GM19193 (cell line): ENCODE data around the gene DMD.

ENCODE experiments used
- POLR2A ChIP-seq: IDR thresholded peaks from 4 replicates; pipeline ENCODE4 v1.6.1; 2011; ENCODE audit not compliant: insufficient read depth, insufficient read length; ENCODE audit errors: extremely low read depth

The DMD gene

GRCh38 chrX:33126469-33126868 is 84.9 kb downstream of the DMD start:
- TF ChIP-seq POLR2A: no peak

DNA sequence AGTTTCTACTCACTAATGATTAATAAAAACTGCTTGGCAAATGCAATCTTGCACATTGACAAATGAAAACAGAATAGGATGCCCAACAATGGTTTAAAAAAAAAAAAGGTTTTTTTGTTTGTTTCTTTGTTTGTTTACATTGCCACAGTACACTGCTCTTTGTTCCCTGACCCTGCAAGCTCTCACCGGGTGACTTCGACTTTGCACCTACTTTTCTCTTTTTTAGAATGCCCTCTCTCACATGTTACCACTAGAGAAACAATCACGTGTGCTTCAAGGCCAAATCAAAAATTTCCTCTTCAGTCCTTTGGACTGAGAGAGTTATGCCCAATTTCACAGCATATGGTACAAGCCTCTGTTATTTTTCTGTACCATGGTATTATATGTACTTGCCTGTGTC is 101.5 kb downstream of the DMD start:
- TF ChIP-seq POLR2A: no peak

DNA sequence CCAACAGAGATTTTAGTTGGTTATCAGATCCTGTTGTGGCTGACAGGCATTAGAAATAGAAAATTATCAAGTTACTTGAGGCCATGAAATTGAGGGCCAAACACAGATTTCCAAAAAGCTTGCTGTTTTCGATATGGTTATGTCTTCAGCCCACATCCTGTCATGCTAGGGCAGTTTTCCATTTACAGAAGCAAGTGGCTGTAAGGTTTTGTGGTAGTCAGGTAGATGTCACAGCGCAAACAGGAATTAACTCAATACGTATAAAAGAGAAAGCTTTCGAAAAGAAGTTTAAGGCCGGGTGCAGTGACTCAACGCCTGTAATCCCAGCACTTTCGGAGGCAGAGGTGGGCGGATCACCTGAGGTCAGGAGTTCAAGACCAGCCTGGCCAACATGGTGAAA is 104.6 kb downstream of the DMD start:
- no peak for TF ChIP-seq POLR2A

GRCh38 chrX:33095079-33095478 is 116.3 kb downstream of the DMD start:
- TF ChIP-seq POLR2A: no peak

- TF ChIP-seq POLR2A: no peak
These were observed 123.9 kb downstream of the DMD start for GRCh38 chrX:33087411-33087810.

- no peak for TF ChIP-seq POLR2A
These were observed 124.5 kb downstream of the DMD start for GRCh38 chrX:33086886-33087285.

DNA sequence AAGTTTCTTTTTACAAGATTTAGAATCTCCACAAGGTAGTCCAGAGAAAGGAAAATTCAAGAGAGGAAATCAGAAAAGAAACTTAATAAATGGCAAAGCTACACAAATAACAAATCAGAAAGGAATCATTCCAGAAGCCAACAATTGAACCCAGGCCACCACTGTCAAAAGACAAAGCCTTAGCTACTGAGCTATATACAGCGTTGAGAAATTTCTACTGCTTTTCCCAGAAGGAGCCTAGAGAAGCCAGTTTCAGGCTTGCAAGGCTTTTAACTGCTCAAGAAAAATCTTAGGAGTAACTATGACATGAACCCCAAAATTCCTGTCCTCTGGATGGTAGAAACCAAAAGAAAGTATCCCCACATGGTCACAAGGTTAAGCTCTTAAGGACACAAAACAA is 129.0 kb downstream of the DMD start:
- no peak for TF ChIP-seq POLR2A

DNA sequence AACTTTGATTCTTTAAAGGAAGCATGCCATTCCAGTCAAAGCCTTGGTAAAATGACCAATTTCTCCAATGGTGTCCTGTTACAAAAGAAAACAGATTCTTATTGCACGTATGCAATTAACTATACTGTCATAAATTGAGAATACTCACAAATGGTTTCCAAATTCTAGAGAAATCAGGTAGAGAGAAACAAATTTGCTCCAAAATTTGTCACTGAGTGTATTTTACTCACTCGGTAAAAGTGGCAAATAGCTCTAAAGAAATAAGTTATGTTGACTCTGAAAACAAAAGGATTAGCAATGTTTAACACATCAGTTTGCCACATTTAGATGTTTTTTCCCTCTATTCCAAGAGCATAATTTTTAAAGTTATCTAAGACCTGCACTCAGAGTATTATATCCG is 133.1 kb downstream of the DMD start:
- TF ChIP-seq POLR2A: no peak

DNA sequence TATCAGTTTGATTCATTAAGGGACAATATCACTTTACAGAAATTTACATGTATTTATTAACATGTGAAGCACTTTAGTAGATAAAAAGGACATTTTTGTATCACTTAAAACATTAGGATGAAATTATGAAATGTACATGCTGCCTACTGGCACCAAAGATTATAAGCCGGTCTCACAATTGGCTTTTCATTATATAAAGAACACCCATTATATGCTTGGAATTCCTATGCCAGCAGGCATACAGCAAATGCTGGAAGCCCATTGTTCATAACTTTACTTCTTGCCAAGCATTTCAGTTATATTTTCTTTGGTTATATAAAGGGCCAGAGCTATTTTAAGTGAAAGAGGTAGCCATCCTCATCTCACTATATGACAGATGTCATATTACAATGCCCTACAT is 145.9 kb downstream of the DMD start:
- no peak for TF ChIP-seq POLR2A

DNA sequence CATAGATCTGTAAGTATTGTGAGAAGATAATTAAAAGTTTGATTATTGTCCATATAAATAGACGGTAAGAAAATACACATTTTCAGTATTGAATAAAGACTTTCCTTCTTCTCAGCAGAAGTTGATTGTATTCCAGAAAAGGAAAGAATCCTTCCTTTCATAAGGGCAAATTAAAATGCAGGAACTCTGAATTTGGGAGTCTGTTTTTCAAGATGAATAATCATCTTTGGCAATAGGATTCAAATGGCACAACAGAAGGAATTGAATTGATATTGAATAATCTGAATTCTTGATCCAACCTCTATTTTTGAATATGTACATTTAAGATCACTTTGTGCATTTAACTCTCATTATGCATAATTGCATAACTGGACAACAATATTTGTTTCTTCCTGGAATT is 149.3 kb downstream of the DMD start:
- TF ChIP-seq POLR2A: no peak

- no peak for TF ChIP-seq POLR2A
These were observed 158.3 kb downstream of the DMD start for GRCh38 chrX:33053001-33053400.

DNA sequence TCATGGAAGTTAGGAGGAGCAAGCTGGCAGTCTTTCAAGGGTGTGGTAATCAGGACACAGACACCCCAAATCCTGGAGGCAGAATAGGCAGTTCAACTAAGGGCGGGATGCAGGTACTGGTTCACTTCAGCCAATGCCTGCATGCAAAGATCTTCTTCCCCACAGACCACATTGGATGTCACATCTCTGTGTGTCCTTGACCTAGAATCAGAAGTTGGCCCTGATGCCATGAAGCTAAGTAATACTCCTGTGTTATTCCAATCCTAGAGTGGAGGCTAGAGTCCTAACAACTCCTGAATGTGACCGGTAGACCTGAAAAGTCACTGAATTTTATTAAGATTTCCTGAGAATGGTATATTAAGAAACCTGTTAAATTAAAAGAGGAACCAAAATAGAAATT is 165.5 kb downstream of the DMD start:
- TF ChIP-seq POLR2A: no peak

- TF ChIP-seq POLR2A: no peak
These were observed 166.1 kb downstream of the DMD start for GRCh38 chrX:33045245-33045644.

- no peak for TF ChIP-seq POLR2A
These were observed 170.2 kb downstream of the DMD start for GRCh38 chrX:33041141-33041540.

GRCh38 chrX:33032700-33033099 is 178.6 kb downstream of the DMD start:
- TF ChIP-seq POLR2A: no peak

GRCh38 chrX:33014949-33015348 is 196.4 kb downstream of the DMD start:
- TF ChIP-seq POLR2A: no peak

DNA sequence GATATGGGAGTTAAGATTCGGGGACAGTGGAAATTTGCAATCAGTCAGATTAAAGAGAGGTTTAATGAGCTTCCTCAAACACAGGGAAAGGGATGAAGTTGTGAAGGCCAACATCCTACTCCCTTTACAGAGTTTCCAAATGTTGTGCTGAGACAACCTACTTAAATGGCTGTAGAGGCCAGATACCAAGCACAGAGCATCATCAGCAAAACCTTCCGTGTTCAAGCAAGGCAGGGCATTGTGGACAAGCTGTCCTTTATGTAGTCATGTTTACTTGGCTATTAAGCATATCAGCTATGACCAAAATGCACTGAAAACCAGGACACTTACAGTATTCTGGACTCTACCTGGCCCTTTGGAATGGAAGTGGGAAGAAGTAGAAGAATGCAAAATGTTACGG is 197.3 kb downstream of the DMD start:
- TF ChIP-seq POLR2A: no peak

DNA sequence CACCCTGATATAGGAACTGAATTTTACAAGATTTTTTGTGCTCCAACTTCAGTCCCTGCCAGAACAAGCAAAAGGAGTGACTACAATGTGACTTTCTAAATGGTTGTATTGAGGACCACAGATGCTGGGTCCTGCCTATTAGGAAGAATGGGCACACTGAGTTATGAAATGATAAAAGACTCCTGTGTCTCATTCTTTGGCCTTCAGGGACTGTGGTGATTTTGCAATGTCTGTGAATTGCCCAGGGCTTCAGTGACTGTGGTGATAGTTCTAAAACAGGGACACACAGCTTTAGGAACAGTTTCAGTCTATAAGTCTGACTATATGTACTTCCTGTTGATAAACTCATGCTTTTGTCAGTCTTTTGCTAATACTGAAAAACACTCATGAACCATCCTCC is 210.2 kb downstream of the DMD start:
- no peak for TF ChIP-seq POLR2A
